ENCODE results near the gene KLHL11. TPM values are rescaled to one million over a fixed set of nuclear protein-coding genes. Genes with fewer than 3 reads are reported as not detected.

The KLHL11 gene
- total and polyA plus RNA-seq, 9 of the 15 experiments (the other 6 are each of a cell fraction or from before 2014, with no cell fraction given) = 0.20 to 17.0 (median 10.3) TPM

DNA sequence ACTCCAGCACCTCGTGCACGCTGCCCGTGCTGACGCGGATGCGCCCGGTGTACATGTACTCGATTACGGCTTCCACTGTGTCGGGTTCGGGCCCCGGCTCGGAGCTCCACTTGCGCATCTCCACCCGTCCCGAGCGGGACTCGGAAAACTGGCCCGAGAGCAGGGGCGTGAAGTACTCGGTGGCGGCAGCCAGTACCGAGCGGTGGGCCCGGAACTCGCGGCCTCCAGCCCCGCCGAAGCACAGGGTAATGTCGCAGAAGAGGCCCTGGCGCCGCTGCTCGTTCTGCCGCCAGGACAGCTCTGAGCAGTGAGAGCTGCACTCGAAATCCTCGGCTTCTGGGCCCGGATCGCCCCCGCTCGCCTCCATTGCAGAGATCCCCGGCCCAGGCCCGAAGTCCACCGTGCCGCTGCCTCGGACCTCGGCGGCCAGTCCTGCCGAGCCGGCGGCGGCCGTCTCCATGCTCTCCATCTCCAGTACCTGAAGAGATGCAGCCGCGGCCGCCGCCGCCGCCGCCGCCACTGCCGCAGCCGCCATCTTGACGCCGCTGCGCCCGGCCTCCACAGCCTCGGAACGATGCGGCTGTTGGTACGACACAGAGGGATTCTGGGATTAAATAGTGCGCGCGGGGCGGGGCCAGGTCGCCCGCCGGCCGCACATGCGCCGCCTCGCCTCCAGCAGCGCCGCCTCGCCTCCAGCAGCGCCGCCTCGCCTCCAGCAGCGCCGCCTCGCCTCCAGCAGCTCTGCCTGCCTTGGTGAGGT is at the start of gene KLHL11 (continued):
- no peak for TF ChIP-seq SAFB (IDR thresholded peaks at IDR 0.05; ENCODE audit: borderline replicate concordance, low read depth, low read length)
- TF ChIP-seq BRD4 (IDR thresholded peaks at IDR 0.05) = no peak
- TF ChIP-seq NFATC3 (IDR thresholded peaks at IDR 0.05) = no peak
- TF ChIP-seq PHB (CRISPR knock-in tag; IDR thresholded peaks at IDR 0.05) = 0 out of 2 replicates have a peak, but pooled peaks have one; percentile 37
- no peak for TF ChIP-seq ZFP36 (IDR thresholded peaks at IDR 0.05; ENCODE audit: low read depth, low read length, partially characterized antibody)
- no peak for TF ChIP-seq HLTF (IDR thresholded peaks at IDR 0.05)
- TF ChIP-seq CBX3 (IDR thresholded peaks at IDR 0.05; ENCODE audit: borderline replicate concordance in 1 of 2, low read length in 2 of 2) = peak in 1 of 2 experiments; percentile 33; a peak in 1 of 3 replicates
- no peak for TF ChIP-seq ZBTB12 (CRISPR knock-in tag; IDR thresholded peaks at IDR 0.05)
- TF ChIP-seq ZNF311 (CRISPR knock-in tag; IDR thresholded peaks at IDR 0.05) = no peak
- TF ChIP-seq, protein P1, sequence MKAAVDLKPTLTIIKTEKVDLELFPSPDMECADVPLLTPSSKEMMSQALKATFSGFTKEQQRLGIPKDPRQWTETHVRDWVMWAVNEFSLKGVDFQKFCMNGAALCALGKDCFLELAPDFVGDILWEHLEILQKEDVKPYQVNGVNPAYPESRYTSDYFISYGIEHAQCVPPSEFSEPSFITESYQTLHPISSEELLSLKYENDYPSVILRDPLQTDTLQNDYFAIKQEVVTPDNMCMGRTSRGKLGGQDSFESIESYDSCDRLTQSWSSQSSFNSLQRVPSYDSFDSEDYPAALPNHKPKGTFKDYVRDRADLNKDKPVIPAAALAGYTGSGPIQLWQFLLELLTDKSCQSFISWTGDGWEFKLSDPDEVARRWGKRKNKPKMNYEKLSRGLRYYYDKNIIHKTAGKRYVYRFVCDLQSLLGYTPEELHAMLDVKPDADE (conservative IDR thresholded peaks at IDR 0.05; ENCODE audit: control insufficient read depth, low read depth, low read length) = peak; percentile 61; the same call in 1 of the 2 replicates
- no peak for TF ChIP-seq PTBP1 (IDR thresholded peaks at IDR 0.05; ENCODE audit: low read depth, low read length)
- no peak for TF ChIP-seq RBM39 (optimal IDR thresholded peaks at IDR 0.05; ENCODE audit: low read depth, low read length)
- TF ChIP-seq, protein P2, sequence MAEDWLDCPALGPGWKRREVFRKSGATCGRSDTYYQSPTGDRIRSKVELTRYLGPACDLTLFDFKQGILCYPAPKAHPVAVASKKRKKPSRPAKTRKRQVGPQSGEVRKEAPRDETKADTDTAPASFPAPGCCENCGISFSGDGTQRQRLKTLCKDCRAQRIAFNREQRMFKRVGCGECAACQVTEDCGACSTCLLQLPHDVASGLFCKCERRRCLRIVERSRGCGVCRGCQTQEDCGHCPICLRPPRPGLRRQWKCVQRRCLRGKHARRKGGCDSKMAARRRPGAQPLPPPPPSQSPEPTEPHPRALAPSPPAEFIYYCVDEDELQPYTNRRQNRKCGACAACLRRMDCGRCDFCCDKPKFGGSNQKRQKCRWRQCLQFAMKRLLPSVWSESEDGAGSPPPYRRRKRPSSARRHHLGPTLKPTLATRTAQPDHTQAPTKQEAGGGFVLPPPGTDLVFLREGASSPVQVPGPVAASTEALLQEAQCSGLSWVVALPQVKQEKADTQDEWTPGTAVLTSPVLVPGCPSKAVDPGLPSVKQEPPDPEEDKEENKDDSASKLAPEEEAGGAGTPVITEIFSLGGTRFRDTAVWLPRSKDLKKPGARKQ (CRISPR knock-in tag; IDR thresholded peaks at IDR 0.05) = no peak
- TF ChIP-seq TCF7L2 (IDR thresholded peaks at IDR 0.05; ENCODE audit: low read depth, low read length) = no peak
- TF ChIP-seq LARP7 (IDR thresholded peaks at IDR 0.05) = no peak
- TF ChIP-seq PPARD (CRISPR knock-in tag; IDR thresholded peaks at IDR 0.05) = no peak
- no peak for TF ChIP-seq RBM17 (IDR thresholded peaks at IDR 0.05; ENCODE audit: borderline replicate concordance, low read depth, low read length)
- TF ChIP-seq ZNF696 (CRISPR knock-in tag; conservative IDR thresholded peaks at IDR 0.05) = no peak
- no peak for TF ChIP-seq GATAD2A (IDR thresholded peaks at IDR 0.05)
- TF ChIP-seq ARID2 (IDR thresholded peaks at IDR 0.05) = no peak
- TF ChIP-seq POLR2A (conservative IDR thresholded peaks at IDR 0.05) = peak; percentile 87
- no peak for TF ChIP-seq CBFA2T3 (IDR thresholded peaks at IDR 0.05)
- TF ChIP-seq ZFP1 (CRISPR knock-in tag; IDR thresholded peaks at IDR 0.05) = no peak
- TF ChIP-seq FOXP1 (CRISPR knock-in tag; IDR thresholded peaks at IDR 0.05) = no peak; the same call in 1 of the 2 replicates
- no peak for TF ChIP-seq EZH2 (IDR thresholded peaks at IDR 0.05; ENCODE audit: borderline replicate concordance, low read depth, low read length)
- TF ChIP-seq ZNF780A (CRISPR knock-in tag; IDR thresholded peaks at IDR 0.05) = no peak
- TF ChIP-seq SUPT5H (IDR thresholded peaks at IDR 0.05) = peak; percentile 85
- no peak for TF ChIP-seq KLF6 (CRISPR knock-in tag; IDR thresholded peaks at IDR 0.05; ENCODE audit: borderline replicate concordance)
- no peak for TF ChIP-seq ZNF239 (CRISPR knock-in tag; IDR thresholded peaks at IDR 0.05)
- TF ChIP-seq DNMT1 (IDR thresholded peaks at IDR 0.05) = no peak

Measured in K562 (cell line).